Sigmoid colon (tissue), 3 donors: ENCODE results near the gene KLK4.

Source experiments
- CTCF ChIP-seq, 4 experiments: fragments of 450-650 bp in 3 of 4; fragments of 200-600 bp in 1 of 4; IDR thresholded peaks; one replicate each; pipeline ENCODE4 v1.5.1; 2016 to 2019; ENCODE audit warnings: antibody characterized with exemption in 4 of 4, mild to moderate bottlenecking in 3 of 4, moderate library complexity in 2 of 4
- POLR2A ChIP-seq, 2 donors: fragments of 450-650 bp; IDR thresholded peaks; one replicate each; pipeline ENCODE4 v1.6.1; 2016; ENCODE audit warnings: antibody characterized with exemption in 2 of 2, mild to moderate bottlenecking in 2 of 2, moderate library complexity in 2 of 2

- TF ChIP-seq CTCF (IDR thresholded peaks at IDR 0.05) (no peak), POLR2A (IDR thresholded peaks at IDR 0.05) (no peak)
Measured at GRCh38 chr19:50893047-50893736, 18.0 kb downstream of the KLK4 start.
